GM19099 (cell line): ENCODE results near the gene RIPK1.
A peak's percentile ranks its signal among the peaks of the same experiment; 100 is the strongest.

Experiments used
- POLR2A ChIP-seq: IDR thresholded peaks from 3 replicates; pipeline ENCODE4 v1.6.1; 2011; ENCODE audit warnings: low read depth; ENCODE audit not compliant: insufficient read length; ENCODE audit errors: extremely low read depth

Gene RIPK1

GRCh38 chr6:3077430-3077829 is 9.1 kb downstream of the RIPK1 start:
- TF ChIP-seq POLR2A, result no peak

DNA sequence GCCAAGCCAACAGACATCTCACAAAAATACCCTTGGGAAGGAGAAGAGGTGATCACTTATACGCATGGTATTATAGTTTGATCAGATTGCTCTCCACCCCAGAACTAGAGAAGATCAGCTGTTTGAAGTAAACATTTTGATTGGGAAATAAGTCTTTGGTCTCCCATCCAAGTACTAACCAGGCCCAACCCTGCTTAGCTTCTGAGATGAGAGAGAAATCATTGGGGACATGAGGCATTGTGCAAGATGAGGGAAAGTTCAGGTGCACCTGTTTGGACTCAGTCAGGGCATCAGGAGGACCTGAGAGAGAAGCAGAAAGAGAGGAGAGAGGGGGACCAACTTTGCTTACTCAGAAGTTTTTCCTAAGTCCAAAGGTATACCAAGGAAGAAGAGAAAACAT is 11.4 kb downstream of the RIPK1 start:
- no peak for TF ChIP-seq POLR2A

DNA sequence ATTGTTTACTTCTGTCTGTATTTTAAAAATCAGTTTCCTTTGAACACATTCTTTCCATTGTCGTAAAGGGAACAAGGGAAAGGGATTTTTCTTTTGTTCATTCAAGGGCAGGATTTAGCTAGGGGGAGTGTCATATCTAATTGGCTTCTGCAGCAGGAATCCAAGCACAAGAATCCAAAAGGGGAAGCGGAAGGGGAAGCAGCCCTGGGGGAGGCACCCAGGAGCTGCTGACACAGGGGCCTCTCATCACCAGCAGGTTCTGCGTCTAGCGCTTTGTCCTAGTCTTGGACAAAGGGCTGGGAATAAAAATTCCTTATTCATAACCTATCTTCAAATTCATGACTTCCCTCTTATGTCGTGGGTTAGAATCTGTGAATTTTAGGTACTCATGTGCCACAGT is 13.7 kb downstream of the RIPK1 start:
- no peak for TF ChIP-seq POLR2A

DNA sequence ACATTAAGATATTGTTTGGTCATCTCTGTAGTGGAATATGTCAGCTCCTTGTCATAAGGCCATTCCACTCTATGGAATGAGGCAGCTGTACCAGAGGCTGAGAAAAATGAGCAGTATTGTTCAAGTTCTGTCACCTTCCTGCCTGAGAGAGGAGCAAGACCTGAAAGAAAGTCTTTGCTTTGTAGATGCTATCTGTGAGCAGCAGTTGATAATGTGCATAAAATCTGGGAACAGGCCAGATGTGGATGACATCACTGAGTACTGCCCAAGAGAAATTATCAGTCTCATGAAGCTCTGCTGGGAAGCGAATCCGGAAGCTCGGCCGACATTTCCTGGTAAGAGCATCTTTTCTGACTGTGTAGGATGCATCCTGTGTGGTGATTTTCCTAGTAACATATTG is 16.8 kb downstream of the RIPK1 start:
- TF ChIP-seq POLR2A, result no peak

- TF ChIP-seq POLR2A, result no peak
Observed at GRCh38 chr6:3086282-3086946, 18.1 kb downstream of the RIPK1 start.

- no peak for TF ChIP-seq POLR2A
Observed at GRCh38 chr6:3088446-3088845, 20.2 kb downstream of the RIPK1 start.

DNA sequence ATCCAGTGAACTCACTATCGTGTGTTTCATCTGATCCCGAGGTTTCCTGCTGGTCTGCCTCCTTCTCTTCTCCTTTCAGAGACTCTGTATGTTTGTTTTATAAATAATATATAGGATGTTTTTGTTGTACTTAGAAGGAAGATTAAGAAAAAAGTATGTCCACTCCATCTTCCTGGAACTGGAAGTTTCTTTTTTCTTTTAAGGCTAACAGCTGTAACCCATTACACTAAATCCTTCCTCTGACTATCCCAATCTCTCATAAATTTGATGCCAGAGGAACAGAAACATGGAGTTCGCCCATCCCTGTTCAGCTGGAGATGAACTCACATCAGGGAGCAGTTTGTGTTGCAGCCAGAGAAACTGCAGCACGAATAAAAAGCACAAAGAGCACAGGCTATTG is 20.7 kb downstream of the RIPK1 start:
- TF ChIP-seq POLR2A, result no peak

GRCh38 chr6:3090013-3090412 is 21.7 kb downstream of the RIPK1 start:
- no peak for TF ChIP-seq POLR2A

DNA sequence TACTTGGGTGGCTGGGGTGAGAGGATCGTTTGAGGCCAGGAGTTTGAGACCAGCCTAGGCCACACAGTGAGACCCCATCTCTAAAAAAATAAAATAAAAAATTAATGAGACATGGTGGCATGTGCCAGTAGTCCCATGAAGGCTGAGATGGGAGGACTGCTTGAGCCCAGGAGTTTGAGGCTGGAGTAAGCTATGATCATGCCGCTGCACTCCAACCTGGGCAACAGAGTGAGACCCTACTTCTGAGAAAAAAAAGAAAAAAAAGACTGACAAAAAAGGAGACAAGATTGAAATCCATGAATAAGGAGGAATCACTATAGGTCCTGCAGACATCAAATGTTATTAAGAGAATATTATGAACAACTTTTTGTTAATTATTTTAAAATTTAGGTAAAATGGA is 26.5 kb downstream of the RIPK1 start:
- TF ChIP-seq POLR2A, result no peak

DNA sequence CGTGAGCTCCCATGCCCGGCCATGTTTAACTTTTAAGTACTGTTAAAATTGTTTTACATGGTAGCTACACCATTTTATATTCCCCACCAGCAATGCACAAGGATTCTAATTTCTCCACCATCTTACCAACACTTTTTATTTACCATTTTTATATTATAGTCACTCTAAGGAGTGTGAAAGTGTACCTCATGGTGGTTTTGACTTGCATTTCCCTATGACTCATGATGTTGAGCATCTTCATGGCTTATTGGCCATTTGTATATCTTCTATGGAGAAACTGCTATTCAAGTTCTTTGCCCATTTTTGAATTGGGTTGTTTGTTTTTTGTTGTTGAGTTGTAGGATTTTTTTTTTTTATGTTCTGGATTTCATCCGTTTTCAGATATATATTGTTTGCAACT is 34.6 kb downstream of the RIPK1 start:
- no peak for TF ChIP-seq POLR2A

GRCh38 chr6:3108746-3109414 is 40.6 kb downstream of the RIPK1 start:
- TF ChIP-seq POLR2A, result no peak

- no peak for TF ChIP-seq POLR2A
Observed at GRCh38 chr6:3109761-3110160, 41.5 kb downstream of the RIPK1 start.

DNA sequence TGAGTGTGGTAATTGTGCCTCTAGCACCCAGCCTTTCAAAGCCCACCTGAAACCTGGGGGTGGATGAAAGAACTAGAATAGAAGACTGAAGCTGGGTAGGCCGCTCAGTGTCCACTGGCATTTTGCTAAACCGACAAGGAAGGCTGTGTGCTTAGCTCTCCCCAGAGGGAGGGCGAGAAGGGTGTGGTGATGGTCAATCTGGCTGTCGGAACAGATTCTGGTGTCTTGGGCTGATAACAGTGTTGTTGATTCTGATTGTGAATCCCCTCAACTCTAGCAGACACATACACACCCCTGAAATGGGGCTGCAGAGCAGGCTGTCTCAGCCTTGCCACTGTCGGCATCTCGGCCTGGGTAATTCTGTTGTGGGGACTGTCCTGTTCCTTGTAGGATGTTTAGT is 46.1 kb downstream of the RIPK1 start:
- TF ChIP-seq POLR2A, result no peak

GRCh38 chr6:3117912-3118352 is 49.6 kb downstream of the RIPK1 start:
- no peak for TF ChIP-seq POLR2A

DNA sequence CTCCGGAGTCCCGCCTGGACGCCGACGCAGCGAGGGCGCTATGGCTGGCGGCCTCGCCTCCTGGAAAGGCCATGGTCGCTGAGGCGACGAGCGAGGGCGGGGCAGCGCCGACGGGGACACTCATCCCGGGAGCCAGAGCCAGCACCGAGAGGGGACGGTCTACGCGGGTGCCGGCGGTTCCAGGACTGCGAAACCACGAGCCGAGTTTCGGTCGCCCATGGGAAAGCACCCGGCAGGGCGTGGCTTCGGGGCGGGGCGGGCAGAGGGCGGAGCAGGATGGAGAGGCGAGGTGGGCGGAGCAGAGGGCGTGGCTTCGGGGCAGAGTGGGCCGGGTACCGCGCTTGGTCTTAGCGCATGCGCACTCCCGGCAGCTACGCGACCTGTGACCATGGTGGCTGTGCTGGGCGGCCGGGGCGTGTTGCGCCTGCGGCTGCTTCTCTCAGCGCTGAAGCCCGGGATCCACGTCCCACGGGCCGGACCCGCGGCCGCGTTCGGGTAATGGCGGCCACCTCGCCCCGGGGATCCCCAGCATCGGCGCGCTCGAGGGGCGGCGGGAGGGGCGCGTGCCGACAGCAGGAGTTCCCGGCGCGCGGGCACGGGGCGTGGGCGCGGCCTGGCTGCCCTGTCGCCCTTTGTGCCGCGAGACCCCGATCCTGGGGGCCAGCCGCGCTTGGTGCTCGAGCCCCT is 50.2 kb downstream of the RIPK1 start, which contains the start of gene BPHL:
Gene BPHL (plus strand): TSS at position 359 of the 687 bp plus-strand sequence. CDS start 30 bp downstream, at position 389.
- TF ChIP-seq POLR2A, result peak; percentile 78

GRCh38 chr6:3119040-3119723 is 50.9 kb downstream of the RIPK1 start:
- TF ChIP-seq POLR2A, result no peak

DNA sequence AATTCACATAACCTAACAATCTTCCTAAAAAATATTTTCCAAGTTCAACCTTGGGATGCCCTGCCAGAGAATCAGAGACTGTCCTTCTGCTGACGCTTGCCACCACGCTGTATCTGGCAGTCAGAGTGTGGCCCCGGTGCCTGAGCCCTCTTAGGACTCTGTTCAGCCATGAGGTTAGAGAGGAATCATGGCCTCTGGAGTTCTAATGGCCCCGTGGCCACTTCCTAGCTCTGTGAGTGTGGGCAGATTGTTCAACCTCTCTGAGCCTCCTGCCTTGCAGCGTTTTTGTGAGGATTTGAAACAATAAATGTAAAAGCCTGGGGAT is 52.4 kb downstream of the RIPK1 start:
- TF ChIP-seq POLR2A, result no peak

DNA sequence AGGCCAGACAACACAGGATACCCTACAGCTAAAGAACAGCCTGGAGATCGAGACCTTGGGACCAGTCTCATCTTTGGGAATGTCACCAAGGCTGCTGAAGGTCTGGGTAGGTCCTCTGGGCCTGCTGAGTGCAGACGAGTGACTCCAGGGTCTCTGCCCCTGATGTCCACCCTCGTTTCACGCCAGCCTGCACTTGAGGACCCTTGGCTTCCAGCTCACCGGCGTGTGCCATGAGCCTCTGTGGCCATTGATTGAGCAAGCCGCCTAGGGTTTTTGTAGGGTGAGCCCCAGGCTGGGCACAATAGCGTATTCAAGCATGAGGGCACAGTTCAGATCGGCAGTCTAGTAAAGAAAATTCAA is 54.5 kb downstream of the RIPK1 start:
- no peak for TF ChIP-seq POLR2A
